Esophagus squamous epithelium (tissue), 5 donors: ENCODE data around the gene TVP23C. TPM values are rescaled to one million over a fixed set of nuclear protein-coding genes. Genes with fewer than 3 reads are reported as not detected.

ENCODE experiments used
- DNase-seq: peaks from one replicate; lab custom pipeline; 2025; lab: John Stamatoyannopoulos, UW
- H3K27ac ChIP-seq, 4 donors: fragments of 200-600 bp; sonication (generic); one replicate each; pipeline ENCODE4 v1.5.1; 2016 to 2019; ENCODE audit warnings: mild to moderate bottlenecking in 1 of 4
- H3K27me3 ChIP-seq, 4 donors: fragments of 200-600 bp; sonication (generic); 1 replicate in 3 of 4; 2 replicates in 1 of 4; pipeline versions ENCODE4 v1.5.1 to v1.6.0; 2017 to 2021; ENCODE audit warnings: antibody characterized with exemption in 1 of 4
- H3K36me3 ChIP-seq, 3 donors: fragments of 200-600 bp; sonication (generic); one replicate each; pipeline ENCODE4 v1.5.1; 2016 to 2019
- H3K4me1 ChIP-seq, 3 donors: fragments of 200-600 bp; sonication (generic); one replicate each; pipeline ENCODE4 v1.5.1; 2017 to 2019
- H3K4me3 ChIP-seq, 4 donors: fragments of 200-600 bp; sonication (generic); 1 replicate in 3 of 4; 2 replicates in 1 of 4; pipeline ENCODE4 v1.5.1; 2016 to 2019; ENCODE audit warnings: mild to moderate bottlenecking in 2 of 4, moderate library complexity in 1 of 4
- H3K9me3 ChIP-seq, 3 donors: fragments of 200-600 bp; sonication (generic); one replicate each; pipeline ENCODE4 v1.5.1; 2016 to 2019
- POLR2A ChIP-seq, 4 donors: fragments of 450-650 bp; IDR thresholded peaks; one replicate each; pipeline ENCODE4 v1.6.1; 2017; ENCODE audit warnings: antibody characterized with exemption in 4 of 4, mild to moderate bottlenecking in 4 of 4, moderate library complexity in 3 of 4
- WGBS, 2 donors: methylation state at CpG; one replicate each; pipeline ENCODE4 v1.1.5; 2018; 5-methylcytosine and 5-hydroxymethylcytosine counted together
- intact Hi-C: fragments of 100-400 bp; cut with DNase I; formaldehyde crosslinking; loops from one replicate; pipeline ENCODE4 v1.15.0; 2022
- total RNA-seq, 4 donors: library from RNA; depleted of rRNA; stranded (reverse); fragments of >200 nt; gene quantifications; one replicate each; pipeline ENCODE4 v1.1.0, GENCODE V29; 2016
- TF ChIP-seq, protein P1 (sequence below), 6 experiments: fragments of 450-650 bp in 4 of 6; fragments of 200-600 bp in 2 of 6; sonication (generic) in 2 of 6; IDR thresholded peaks; one replicate each; pipeline ENCODE4 v1.5.1; 2016 to 2019; ENCODE audit warnings: antibody characterized with exemption in 6 of 6, mild to moderate bottlenecking in 4 of 6, moderate library complexity in 4 of 6
- donor health status: DM: yes; HTN: yes; CAD: no.

TVP23C gene
- total RNA-seq, 4 donors from 2014 or later: 4.2 to 27.1 (median 18.5) TPM

DNA sequence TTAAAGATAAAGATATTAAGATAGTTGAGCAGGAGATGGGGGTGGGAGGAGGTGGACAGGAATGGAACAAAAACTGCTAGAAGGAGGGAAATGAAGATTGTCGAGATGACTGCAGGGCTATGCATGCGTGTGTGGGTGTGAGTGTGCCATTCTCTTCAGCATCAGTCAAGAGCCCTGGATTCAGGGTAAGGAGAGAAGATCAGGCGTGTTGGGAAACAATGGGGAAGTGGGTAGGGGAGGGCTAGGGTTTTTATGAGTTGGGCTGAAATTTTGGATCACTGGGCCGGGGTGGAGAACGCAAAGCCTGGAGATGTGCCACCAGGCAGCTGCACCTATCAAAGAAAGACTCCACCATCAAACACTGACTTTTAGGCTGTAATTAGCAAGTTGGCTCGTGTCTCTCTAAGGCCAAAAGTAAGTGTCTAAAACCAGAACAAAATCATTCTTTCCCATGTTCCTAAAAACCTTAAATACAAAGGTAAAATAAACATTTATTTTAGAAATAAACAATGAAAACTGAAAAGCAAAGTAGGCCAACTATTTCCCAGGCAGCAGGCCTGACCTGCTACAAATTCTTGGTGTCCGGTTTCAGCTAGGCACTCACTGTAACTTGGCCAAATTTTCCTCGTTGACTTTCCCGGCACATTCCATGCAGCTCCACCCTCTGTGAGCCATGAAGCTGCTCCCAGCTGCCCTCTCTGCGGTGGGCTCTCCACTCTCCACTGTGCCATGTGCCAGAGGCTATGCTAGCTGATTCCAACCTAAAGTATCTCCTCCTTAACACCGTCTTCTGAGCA, 100.1 kb downstream of the TVP23C start:
- Histone ChIP-seq H3K27ac (peak overlapping the region; percentile 35 to 77 (median 62)), H3K9me3 (no peaks in the 10 kb centered on the region), H3K27me3 (no peaks in the 10 kb centered on the region), H3K36me3 (no peaks in the 10 kb centered on the region), H3K4me1 (peaks cover 0 to 35% (median 17%) of the 10 kb centered on the region in 3 donors), H3K4me3 (no peak overlapping the region)
- WGBS, 2 donors: 40% methylated on average over 10 to 11 of the region's 11 CpGs
- TF ChIP-seq POLR2A (IDR thresholded peaks at IDR 0.05): no peak
- TF ChIP-seq, protein P1, sequence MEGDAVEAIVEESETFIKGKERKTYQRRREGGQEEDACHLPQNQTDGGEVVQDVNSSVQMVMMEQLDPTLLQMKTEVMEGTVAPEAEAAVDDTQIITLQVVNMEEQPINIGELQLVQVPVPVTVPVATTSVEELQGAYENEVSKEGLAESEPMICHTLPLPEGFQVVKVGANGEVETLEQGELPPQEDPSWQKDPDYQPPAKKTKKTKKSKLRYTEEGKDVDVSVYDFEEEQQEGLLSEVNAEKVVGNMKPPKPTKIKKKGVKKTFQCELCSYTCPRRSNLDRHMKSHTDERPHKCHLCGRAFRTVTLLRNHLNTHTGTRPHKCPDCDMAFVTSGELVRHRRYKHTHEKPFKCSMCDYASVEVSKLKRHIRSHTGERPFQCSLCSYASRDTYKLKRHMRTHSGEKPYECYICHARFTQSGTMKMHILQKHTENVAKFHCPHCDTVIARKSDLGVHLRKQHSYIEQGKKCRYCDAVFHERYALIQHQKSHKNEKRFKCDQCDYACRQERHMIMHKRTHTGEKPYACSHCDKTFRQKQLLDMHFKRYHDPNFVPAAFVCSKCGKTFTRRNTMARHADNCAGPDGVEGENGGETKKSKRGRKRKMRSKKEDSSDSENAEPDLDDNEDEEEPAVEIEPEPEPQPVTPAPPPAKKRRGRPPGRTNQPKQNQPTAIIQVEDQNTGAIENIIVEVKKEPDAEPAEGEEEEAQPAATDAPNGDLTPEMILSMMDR (IDR thresholded peaks at IDR 0.05): no peak
- intact Hi-C loops: no loop called here
- no peak for DNase-seq

DNA sequence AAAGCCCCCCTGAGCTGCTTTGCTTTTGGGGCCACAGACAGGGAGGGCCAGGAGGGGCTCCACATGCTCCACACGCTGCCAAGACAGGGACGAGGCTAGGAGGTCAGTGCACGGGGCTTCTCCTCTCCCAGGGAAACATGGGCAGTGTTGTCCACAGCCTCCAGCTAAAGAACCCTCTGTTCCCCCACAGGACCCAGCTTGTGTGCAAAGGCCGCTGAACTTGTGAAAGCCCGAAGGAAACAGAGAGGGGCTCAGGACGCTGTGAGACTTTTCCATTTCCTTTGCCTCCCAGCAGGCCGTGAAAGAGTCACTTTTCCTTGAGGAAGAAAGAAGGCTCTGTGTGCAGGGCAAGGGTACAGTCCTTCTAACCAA, 105.6 kb downstream of the TVP23C start:
- Histone ChIP-seq H3K36me3 (peaks cover 0 to 17% (median 0%) of the 10 kb centered on the region in 3 donors), H3K4me1 (peaks cover 0 to 49% (median 19%) of the 10 kb centered on the region in 3 donors), H3K27ac (peak overlapping the region; percentile 28 to 87 (median 71)), H3K27me3 (no peaks in the 10 kb centered on the region), H3K4me3 (peak overlapping the region in 1 of 4 donors; percentile 38), H3K9me3 (no peaks in the 10 kb centered on the region)
- DNase-seq: no peak
- intact Hi-C loops: no loop called here
- TF ChIP-seq, protein P1 (IDR thresholded peaks at IDR 0.05): no peak
- no peak for TF ChIP-seq POLR2A (IDR thresholded peaks at IDR 0.05)
- 53% methylated on average over 5 of the region's 7 CpGs; no CpG with 5 or more reads in 1 of the 2 donors for WGBS, 2 donors

DNA sequence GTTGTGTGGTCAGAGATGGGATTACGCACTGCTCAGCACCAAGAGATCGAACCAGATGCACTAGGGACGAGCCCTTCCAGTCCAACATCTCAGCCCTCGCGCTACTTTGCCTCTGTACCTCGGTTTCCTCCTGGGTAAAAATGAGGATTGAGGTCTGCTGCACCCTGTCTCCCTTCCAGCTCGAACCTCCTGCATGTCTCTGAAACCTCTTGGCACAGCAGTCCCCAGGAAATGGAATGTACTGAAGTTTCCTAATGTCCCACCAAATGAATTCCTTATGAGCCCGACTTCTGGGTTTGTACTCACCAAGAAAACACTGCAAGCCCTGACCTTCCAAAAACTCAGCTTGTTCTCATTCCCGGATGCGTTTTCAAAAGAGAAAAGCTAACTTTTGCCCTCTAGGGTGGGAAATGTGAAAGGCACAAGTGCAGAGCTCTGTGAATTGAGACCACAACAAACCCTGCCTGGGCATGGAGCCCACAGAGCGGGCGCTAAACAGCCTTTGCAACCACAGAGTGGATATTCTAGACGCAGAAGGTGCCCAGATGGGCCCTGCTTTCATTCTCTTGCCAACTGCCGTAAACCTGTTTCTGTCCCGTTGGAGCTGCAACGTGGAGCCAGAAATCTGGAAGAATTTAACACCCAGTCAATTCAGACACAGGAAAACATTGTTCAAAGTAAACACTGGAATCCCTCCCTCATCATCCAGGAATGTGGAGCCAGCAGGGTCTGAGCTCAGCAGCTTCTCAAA, 106.1 kb downstream of the TVP23C start:
- DNase-seq: no peak
- WGBS, 2 donors: 61 to 66% methylated on average over 14 to 15 of the region's 16 CpGs
- peaks cover 0 to 45% (median 19%) of the 10 kb centered on the region in 3 donors for H3K4me1 ChIP-seq
- H3K9me3 ChIP-seq: no peaks in the 10 kb centered on the region
- H3K36me3 ChIP-seq: peaks cover 0 to 23% (median 0%) of the 10 kb centered on the region in 3 donors
- intact Hi-C loops: no loop called here
- peak overlapping the region; percentile 28 to 87 (median 71) for H3K27ac ChIP-seq
- no peaks in the 10 kb centered on the region for H3K27me3 ChIP-seq
- peak overlapping the region in 1 of 4 donors; percentile 38 for H3K4me3 ChIP-seq
- TF ChIP-seq, protein P1 (IDR thresholded peaks at IDR 0.05): peak in 2 of 6 experiments; percentile 18 to 28
- no peak for TF ChIP-seq POLR2A (IDR thresholded peaks at IDR 0.05)

DNA sequence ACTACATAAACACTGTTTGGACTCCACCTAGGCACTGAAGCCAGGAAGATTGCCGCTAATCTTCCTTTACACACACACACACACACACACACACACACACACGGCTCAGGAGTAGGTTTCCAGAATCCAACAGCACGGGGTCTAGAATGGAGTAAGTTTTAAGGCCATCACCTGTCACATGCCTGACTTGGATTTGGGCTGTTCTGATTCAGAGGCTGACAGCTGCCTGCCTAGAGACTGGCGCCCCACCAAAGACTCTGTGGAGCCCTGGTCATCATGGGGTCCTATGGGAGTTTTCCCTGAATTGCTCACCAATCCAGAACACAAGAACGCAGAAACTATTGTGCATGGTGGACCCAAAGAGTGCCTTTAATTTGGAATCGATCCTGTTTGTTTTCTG, 106.8 kb downstream of the TVP23C start:
- peaks cover 0 to 45% (median 19%) of the 10 kb centered on the region in 3 donors for H3K4me1 ChIP-seq
- peaks cover 0 to 29% (median 0%) of the 10 kb centered on the region in 3 donors for H3K36me3 ChIP-seq
- intact Hi-C loops: no loop called here
- no peak overlapping the region for H3K4me3 ChIP-seq
- H3K9me3 ChIP-seq: no peaks in the 10 kb centered on the region
- DNase-seq: no peak
- no peaks in the 10 kb centered on the region for H3K27me3 ChIP-seq
- no peak for TF ChIP-seq POLR2A (IDR thresholded peaks at IDR 0.05)
- TF ChIP-seq, protein P1 (IDR thresholded peaks at IDR 0.05): no peak
- peak overlapping the region; percentile 28 to 87 (median 71) for H3K27ac ChIP-seq
- 78 to 84% methylated on average over 6 of the region's 6 CpGs for WGBS, 2 donors
